GM21381 (cell line): Measurements from ENCODE around the gene LZTR1.

Experiments
- ATAC-seq: cut with Tn5 transposase; IDR thresholded peaks from one replicate; pipeline ENCODE4 v1.9.1; 2021; ENCODE audit warnings: mild to moderate bottlenecking, moderate library complexity; ENCODE audit not compliant: unreplicated experiment

Gene LZTR1

GRCh38 chr22:21014202-21014725 lies 32.2 kb downstream of the LZTR1 start:
- peak; percentile 87 for ATAC-seq

- ATAC-seq, result no peak
These were observed 32.8 kb downstream of the LZTR1 start, which contains the start of gene P2RX6 for GRCh38 chr22:21014726-21015465. Gene P2RX6 (plus strand): TSS chr22:21015165. CDS start chr22:21015175, 10 bp downstream.

GRCh38 chr22:21015466-21016006 lies 33.4 kb downstream of the LZTR1 start:
- ATAC-seq, result no peak

GRCh38 chr22:21016644-21017420 lies 34.7 kb downstream of the LZTR1 start:
- no peak for ATAC-seq

- no peak for ATAC-seq
These were observed 36.2 kb downstream of the LZTR1 start for GRCh38 chr22:21018314-21018713.

GRCh38 chr22:21020802-21021429 lies 38.8 kb downstream of the LZTR1 start:
- no peak for ATAC-seq

- ATAC-seq, result no peak
These were observed 40.4 kb downstream of the LZTR1 start for GRCh38 chr22:21022507-21022906.

GRCh38 chr22:21022955-21023614 lies 41.0 kb downstream of the LZTR1 start:
- ATAC-seq, result no peak

- no peak for ATAC-seq
These were observed 43.2 kb downstream of the LZTR1 start for GRCh38 chr22:21025266-21025665.

- ATAC-seq, result no peak
These were observed 44.0 kb downstream of the LZTR1 start for GRCh38 chr22:21025763-21026755.

- no peak for ATAC-seq
These were observed 44.9 kb downstream of the LZTR1 start for GRCh38 chr22:21026783-21027692.

- ATAC-seq, result no peak
These were observed 46.5 kb downstream of the LZTR1 start for GRCh38 chr22:21028277-21029251.

GRCh38 chr22:21029486-21030025 lies 47.5 kb downstream of the LZTR1 start:
- ATAC-seq, result no peak

- no peak for ATAC-seq
These were observed 47.9 kb downstream of the LZTR1 start for GRCh38 chr22:21030032-21030431.

GRCh38 chr22:21030621-21031544 lies 48.8 kb downstream of the LZTR1 start:
- ATAC-seq, result no peak

- ATAC-seq, result no peak
These were observed 49.5 kb downstream of the LZTR1 start for GRCh38 chr22:21031545-21032036.
